Mesenchymal stem cell (in vitro differentiated cells and primary cell): ENCODE data around the gene UBXN7.
"Not testable (repeated sequence)": the region's sequence is repeated elsewhere in the genome, so short reads cannot be mapped to it uniquely, and the experiment has no call there.

Source experiments
- DNase-seq: peaks from one replicate; pipeline ENCODE4 v3.0.0-alpha.2; 2013
- H2AFZ ChIP-seq: one replicate; pipeline ENCODE4 v1.6.1; 2013; ENCODE audit warnings: low read depth, mild to moderate bottlenecking, control low read depth, inconsistent platforms, low read length, moderate library complexity
- H2AK5ac ChIP-seq: 2 replicates; pipeline ENCODE4 v1.6.1; 2013; ENCODE audit warnings: low read length, moderate library complexity, mild to moderate bottlenecking, inconsistent platforms; ENCODE audit not compliant: severe bottlenecking
- H2BK120ac ChIP-seq: one replicate; pipeline ENCODE4 v1.6.1; 2013; ENCODE audit warnings: low read depth, mild to moderate bottlenecking, inconsistent platforms, low read length, moderate library complexity
- H2BK12ac ChIP-seq, 2 experiments: one replicate each; pipeline ENCODE4 v1.6.1; 2013; ENCODE audit warnings: inconsistent platforms in 2 of 2, low read length in 2 of 2, mild to moderate bottlenecking in 2 of 2, moderate library complexity in 2 of 2, control low read depth in 1 of 2
- H2BK15ac ChIP-seq: one replicate; pipeline ENCODE4 v1.6.1; 2013; ENCODE audit warnings: mild to moderate bottlenecking, low read depth, inconsistent platforms; ENCODE audit not compliant: poor library complexity, severe bottlenecking
- H2BK5ac ChIP-seq: 2 replicates; pipeline ENCODE4 v1.6.1; 2013; ENCODE audit warnings: low read depth, mild to moderate bottlenecking, low read length, control low read depth, inconsistent platforms; ENCODE audit not compliant: poor library complexity, severe bottlenecking
- H3K14ac ChIP-seq, 2 experiments: one replicate each; pipeline ENCODE4 v1.6.1; 2013; ENCODE audit warnings: inconsistent platforms in 2 of 2, low read length in 2 of 2, control low read depth in 1 of 2, mild to moderate bottlenecking in 1 of 2, moderate library complexity in 1 of 2
- H3K18ac ChIP-seq, 2 experiments: one replicate each; pipeline ENCODE4 v1.6.1; 2013; ENCODE audit warnings: inconsistent platforms in 2 of 2, low read length in 2 of 2, control low read depth in 1 of 2, low read depth in 1 of 2, mild to moderate bottlenecking in 1 of 2
- H3K23ac ChIP-seq, 2 experiments: one replicate each; pipeline ENCODE4 v1.6.1; 2013; ENCODE audit warnings: inconsistent platforms in 2 of 2, low read length in 2 of 2, mild to moderate bottlenecking in 2 of 2, moderate library complexity in 2 of 2, control low read depth in 1 of 2
- H3K27ac ChIP-seq: 2 replicates; pipeline ENCODE4 v1.5.1; 2013; ENCODE audit warnings: mild to moderate bottlenecking, moderate library complexity, low read length, control low read depth, inconsistent platforms; ENCODE audit not compliant: poor library complexity, severe bottlenecking
- H3K27me3 ChIP-seq, 2 experiments: 2 replicates each; pipeline versions ENCODE4 v1.6.1 to v1.7.0; 2013; ENCODE audit warnings: low read length in 2 of 2, mild to moderate bottlenecking in 2 of 2, moderate library complexity in 2 of 2, control low read depth in 1 of 2, inconsistent platforms in 1 of 2; ENCODE audit not compliant: control insufficient read depth in 1 of 2, insufficient read depth in 1 of 2
- H3K36me3 ChIP-seq, 2 experiments: 2 replicates each; pipeline versions ENCODE4 v1.6.1 to v1.7.0; 2013; ENCODE audit warnings: low read length in 2 of 2, control low read depth in 1 of 2, inconsistent platforms in 1 of 2, low read depth in 1 of 2, mild to moderate bottlenecking in 1 of 2; ENCODE audit not compliant: insufficient read depth in 2 of 2, control insufficient read depth in 1 of 2
- H3K4ac ChIP-seq, 2 experiments: one replicate each; pipeline ENCODE4 v1.6.1; 2013; ENCODE audit warnings: inconsistent platforms in 2 of 2, low read length in 2 of 2, mild to moderate bottlenecking in 2 of 2, moderate library complexity in 2 of 2, control low read depth in 1 of 2, low read depth in 1 of 2
- H3K4me1 ChIP-seq: 2 replicates; pipeline ENCODE4 v1.6.1; 2013; ENCODE audit warnings: low read depth, low read length, control low read depth; ENCODE audit not compliant: control insufficient read depth, insufficient read depth
- H3K4me2 ChIP-seq: 2 replicates; pipeline ENCODE4 v1.6.1; 2013; ENCODE audit warnings: low read length, mild to moderate bottlenecking, inconsistent platforms; ENCODE audit not compliant: poor library complexity, severe bottlenecking
- H3K4me3 ChIP-seq, 2 experiments: 2 replicates each; pipeline versions ENCODE4 v1.5.1 to v1.7.0; 2013; ENCODE audit warnings: low read length in 2 of 2, mild to moderate bottlenecking in 2 of 2, control low read depth in 1 of 2, low read depth in 1 of 2; ENCODE audit not compliant: insufficient read depth in 1 of 2
- H3K79me1 ChIP-seq: replicated peaks from 2 replicates; pipeline ENCODE4 v1.6.1; 2013; ENCODE audit warnings: mild to moderate bottlenecking, control low read depth, low read length, inconsistent platforms; ENCODE audit not compliant: poor library complexity, severe bottlenecking
- H3K9ac ChIP-seq: 2 replicates; pipeline ENCODE4 v1.7.0; 2013; ENCODE audit warnings: mild to moderate bottlenecking, low read length, moderate library complexity
- H3K9me3 ChIP-seq: 2 replicates; pipeline ENCODE4 v1.7.0; 2013; ENCODE audit warnings: mild to moderate bottlenecking, low read length; ENCODE audit not compliant: control insufficient read depth
- H4K8ac ChIP-seq: one replicate; pipeline ENCODE4 v1.6.1; 2013; ENCODE audit warnings: inconsistent platforms, mild to moderate bottlenecking, low read length, moderate library complexity
- H4K91ac ChIP-seq: one replicate; pipeline ENCODE4 v1.6.1; 2013; ENCODE audit warnings: mild to moderate bottlenecking, low read length, inconsistent platforms
- WGBS: methylation state at CpG from one replicate; pipeline ENCODE4 v1.1.7; 2013; ENCODE audit warnings: mixed read lengths; 5-methylcytosine and 5-hydroxymethylcytosine counted together

The UBXN7 gene

DNA sequence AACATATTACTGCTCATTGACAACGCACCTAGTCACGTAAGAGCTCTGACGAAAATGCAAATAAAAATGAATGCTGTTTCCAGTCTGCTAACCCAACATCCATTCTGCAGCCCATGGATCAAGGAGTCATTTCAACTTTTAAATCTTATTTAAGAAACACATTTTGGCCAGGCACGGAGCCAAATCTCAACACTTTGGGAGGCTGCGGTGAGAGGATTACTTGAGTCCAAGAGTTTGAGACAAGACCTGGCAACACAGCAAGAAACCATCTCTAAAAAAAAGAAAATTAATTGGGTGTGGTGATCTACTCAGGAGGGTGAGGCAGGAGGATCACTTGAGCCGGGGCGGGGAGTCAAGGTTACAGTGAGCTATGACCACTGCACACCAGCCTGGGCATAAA lies 71.6 kb downstream of the UBXN7 start:
- H3K4me2 ChIP-seq: no peak overlapping the region
- WGBS: over 99% methylated on average over 7 of the region's 7 CpGs
- H2BK5ac ChIP-seq: no peak overlapping the region

DNA sequence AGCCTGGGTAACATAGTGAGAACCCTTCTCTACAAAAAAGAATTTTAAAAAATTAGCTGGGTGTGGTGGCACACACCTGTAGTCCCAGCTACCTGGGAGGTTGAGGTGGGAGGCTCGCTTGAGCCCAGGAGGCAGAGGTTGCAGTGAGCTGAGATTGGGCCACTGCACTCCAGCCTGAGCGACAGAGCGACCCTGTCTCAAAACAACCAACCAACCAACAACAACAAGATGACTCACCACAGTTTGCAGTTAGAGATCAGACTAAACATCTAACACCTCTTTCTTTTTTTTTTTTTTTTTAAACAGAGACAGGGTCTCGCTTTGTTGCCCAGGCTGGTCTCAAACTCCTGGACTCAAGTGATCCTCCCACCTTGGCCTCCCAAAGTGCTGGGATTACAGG lies 73.7 kb downstream of the UBXN7 start:
- H3K14ac ChIP-seq, H2AFZ ChIP-seq, H2BK12ac ChIP-seq, H2BK120ac ChIP-seq, H2AK5ac ChIP-seq, H3K27ac ChIP-seq, H3K4me3 ChIP-seq, H3K9ac ChIP-seq, H3K18ac ChIP-seq, H3K23ac ChIP-seq, H4K91ac ChIP-seq, H2BK5ac ChIP-seq, H3K27me3 ChIP-seq, H3K9me3 ChIP-seq, H3K4ac ChIP-seq, H3K4me2 ChIP-seq, H3K4me1 ChIP-seq, DNase-seq, H4K8ac ChIP-seq, H2BK15ac ChIP-seq: not testable (repeated sequence)
- peaks cover 27 to 87% of the 10 kb centered on the region in 2 experiments for H3K36me3 ChIP-seq
- WGBS: over 99% methylated on average over 4 of the region's 4 CpGs
- H3K79me1 ChIP-seq: peaks cover 32% of the 10 kb centered on the region

More for the DNA sequence above, 71.6 kb downstream of the UBXN7 start:
- no peak overlapping the region for H3K9ac ChIP-seq
- no peaks in the 10 kb centered on the region for H3K27me3 ChIP-seq
- no peak overlapping the region for H3K27ac ChIP-seq
- no peaks in the 10 kb centered on the region for H3K9me3 ChIP-seq
- no peak overlapping the region for H2BK12ac ChIP-seq
- H3K4me1 ChIP-seq: no peaks in the 10 kb centered on the region
- no peak overlapping the region for H2BK120ac ChIP-seq
- peaks cover 30% of the 10 kb centered on the region for H3K79me1 ChIP-seq
- H3K23ac ChIP-seq: no peak overlapping the region
- no peak overlapping the region for H2AFZ ChIP-seq
- H3K4ac ChIP-seq: no peak overlapping the region
- no peak overlapping the region for H4K91ac ChIP-seq
- no peak overlapping the region for H2AK5ac ChIP-seq
- no peak for DNase-seq
- H3K18ac ChIP-seq: no peak overlapping the region
- H3K4me3 ChIP-seq: no peak overlapping the region
- no peak overlapping the region for H4K8ac ChIP-seq
- H3K14ac ChIP-seq: no peak overlapping the region
- peaks cover 27 to 78% of the 10 kb centered on the region in 2 experiments for H3K36me3 ChIP-seq
- H2BK15ac ChIP-seq: no peak overlapping the region

GRCh38 chr3:196357905-196358304 lies 74.3 kb downstream of the UBXN7 start:
- H3K27ac ChIP-seq: no peak overlapping the region
- 100% methylated on average over 6 of the region's 7 CpGs for WGBS
- H3K9ac ChIP-seq: no peak overlapping the region
- H3K4me2 ChIP-seq: no peak overlapping the region
- H3K79me1 ChIP-seq: peaks cover 32% of the 10 kb centered on the region
- no peak overlapping the region for H3K4me3 ChIP-seq
- H2AFZ ChIP-seq: no peak overlapping the region
- no peak overlapping the region for H3K4ac ChIP-seq
- no peaks in the 10 kb centered on the region for H3K4me1 ChIP-seq
- peak overlapping the region; percentile 5 for H2BK15ac ChIP-seq
- H3K36me3 ChIP-seq: peaks cover 26 to 87% of the 10 kb centered on the region in 2 experiments
- no peak for DNase-seq
- H2BK5ac ChIP-seq: no peak overlapping the region
- no peak overlapping the region for H2BK120ac ChIP-seq
- H3K23ac ChIP-seq: no peak overlapping the region
- H3K14ac ChIP-seq: no peak overlapping the region
- no peak overlapping the region for H4K8ac ChIP-seq
- no peaks in the 10 kb centered on the region for H3K27me3 ChIP-seq
- H4K91ac ChIP-seq: no peak overlapping the region
- H3K9me3 ChIP-seq: no peaks in the 10 kb centered on the region
- H2AK5ac ChIP-seq: no peak overlapping the region
- no peak overlapping the region for H2BK12ac ChIP-seq
- H3K18ac ChIP-seq: no peak overlapping the region

- Histone ChIP-seq H3K79me1 (peaks cover 28% of the 10 kb centered on the region), H2BK15ac (no peak overlapping the region), H2BK12ac (no peak overlapping the region), H3K14ac (no peak overlapping the region), H3K9ac (no peak overlapping the region), H4K91ac (no peak overlapping the region), H4K8ac (no peak overlapping the region), H2BK120ac (no peak overlapping the region), H2AK5ac (no peak overlapping the region), H2BK5ac (no peak overlapping the region), H3K4me3 (no peak overlapping the region), H3K9me3 (no peaks in the 10 kb centered on the region), H3K4me2 (no peak overlapping the region), H3K4ac (no peak overlapping the region), H3K4me1 (no peaks in the 10 kb centered on the region), H3K36me3 (peaks cover 22 to 84% of the 10 kb centered on the region in 2 experiments), H3K18ac (no peak overlapping the region), H3K23ac (no peak overlapping the region), H2AFZ (no peak overlapping the region), H3K27ac (no peak overlapping the region), H3K27me3 (no peaks in the 10 kb centered on the region)
- 100% methylated on average over 3 of the region's 4 CpGs for WGBS
- no peak for DNase-seq
Observed at GRCh38 chr3:196356556-196356955, 75.7 kb downstream of the UBXN7 start.
